NCI-H1417 treated with DMSO at 0.1 percent for 48 hours (cell line): ENCODE results near the gene C10orf90.

Experiments
- DNase-seq: peaks from one replicate; lab custom pipeline; 2025; lab: John Stamatoyannopoulos, UW

Gene C10orf90, protein sequence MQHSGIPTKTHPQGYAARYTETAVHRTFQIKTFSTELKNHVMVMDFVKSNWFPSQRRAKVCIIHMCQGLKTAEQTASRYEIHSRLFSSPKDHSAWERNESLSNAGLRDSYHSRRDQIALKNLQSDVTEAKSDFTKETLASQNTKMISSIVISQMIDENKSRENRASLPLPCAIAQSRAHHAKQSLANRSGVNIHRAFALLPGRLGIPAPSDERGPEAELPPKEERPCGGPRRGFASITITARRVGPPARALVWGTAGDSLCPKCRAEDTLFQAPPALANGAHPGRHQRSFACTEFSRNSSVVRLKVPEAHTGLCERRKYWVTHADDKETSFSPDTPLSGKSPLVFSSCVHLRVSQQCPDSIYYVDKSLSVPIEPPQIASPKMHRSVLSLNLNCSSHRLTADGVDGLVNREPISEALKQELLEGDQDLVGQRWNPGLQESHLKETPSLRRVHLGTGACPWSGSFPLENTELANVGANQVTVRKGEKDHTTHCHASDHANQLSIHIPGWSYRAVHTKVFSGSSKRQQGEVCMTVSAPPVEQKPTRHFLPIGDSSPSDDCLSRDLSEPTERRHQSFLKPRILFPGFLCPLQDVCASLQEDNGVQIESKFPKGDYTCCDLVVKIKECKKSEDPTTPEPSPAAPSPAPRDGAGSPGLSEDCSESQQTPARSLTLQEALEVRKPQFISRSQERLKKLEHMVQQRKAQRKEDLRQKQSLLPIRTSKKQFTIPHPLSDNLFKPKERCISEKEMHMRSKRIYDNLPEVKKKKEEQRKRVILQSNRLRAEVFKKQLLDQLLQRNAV

DNA sequence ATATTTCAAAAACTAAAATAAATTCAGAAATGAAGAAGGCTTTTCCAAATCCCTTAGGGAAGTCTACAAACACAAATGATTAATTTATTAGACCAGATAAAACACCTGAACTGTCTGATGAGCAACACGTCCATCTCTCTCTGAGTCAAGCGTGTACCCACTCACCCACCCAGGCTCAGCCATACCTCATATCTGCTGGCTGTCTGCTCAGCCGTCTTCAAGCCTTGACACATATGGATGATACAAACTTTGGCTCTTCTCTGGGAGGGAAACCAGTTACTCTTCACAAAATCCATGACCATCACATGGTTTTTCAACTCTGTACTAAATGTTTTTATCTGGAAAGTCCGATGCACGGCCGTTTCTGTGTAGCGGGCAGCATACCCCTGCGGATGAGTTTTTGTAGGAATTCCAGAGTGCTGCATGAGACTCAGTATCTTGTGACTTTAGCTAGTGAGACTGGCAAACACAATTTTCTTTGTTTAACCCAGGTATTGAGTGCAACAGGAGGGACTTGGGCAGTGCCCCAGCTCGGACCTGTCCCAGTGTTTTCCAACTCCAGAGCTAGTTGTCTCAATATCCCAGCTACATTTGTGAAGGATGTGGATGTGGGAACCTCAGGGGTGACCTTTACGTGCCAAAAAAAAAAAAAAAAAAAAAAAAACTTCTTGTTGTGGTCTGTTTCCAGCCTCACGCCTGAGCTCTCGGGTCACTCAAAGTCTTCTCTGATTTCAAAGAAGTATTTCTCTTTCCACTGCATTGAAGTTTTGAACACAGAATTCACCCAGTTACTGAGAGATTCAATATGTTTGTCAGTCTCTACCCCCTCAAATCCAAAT, at the start of gene C10orf90:
C10orf90 (minus strand) TSS at position 638 of the 839 bp plus-strand sequence; CDS start at position 425, 213 bp downstream.
- no peak for DNase-seq

DNA sequence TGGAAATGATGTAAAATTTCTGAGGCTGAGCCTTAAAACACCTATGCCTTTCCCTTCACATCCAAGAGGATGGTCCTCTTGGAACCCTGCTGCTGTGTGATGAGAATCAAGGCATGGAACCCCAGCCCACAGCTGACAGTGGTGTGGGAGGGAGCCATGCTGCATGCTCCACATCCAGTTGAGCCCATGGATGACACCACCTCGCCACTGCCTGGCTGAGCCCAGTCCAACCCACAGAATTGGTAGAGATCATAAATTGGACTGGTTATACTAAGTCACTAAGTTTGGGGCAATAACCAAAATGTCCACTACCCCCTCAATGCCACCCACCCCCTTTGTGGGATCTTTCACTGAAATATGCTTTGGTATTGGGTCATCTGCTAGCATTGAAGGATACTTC, 45.9 kb upstream of the C10orf90 start:
- no peak for DNase-seq

DNA sequence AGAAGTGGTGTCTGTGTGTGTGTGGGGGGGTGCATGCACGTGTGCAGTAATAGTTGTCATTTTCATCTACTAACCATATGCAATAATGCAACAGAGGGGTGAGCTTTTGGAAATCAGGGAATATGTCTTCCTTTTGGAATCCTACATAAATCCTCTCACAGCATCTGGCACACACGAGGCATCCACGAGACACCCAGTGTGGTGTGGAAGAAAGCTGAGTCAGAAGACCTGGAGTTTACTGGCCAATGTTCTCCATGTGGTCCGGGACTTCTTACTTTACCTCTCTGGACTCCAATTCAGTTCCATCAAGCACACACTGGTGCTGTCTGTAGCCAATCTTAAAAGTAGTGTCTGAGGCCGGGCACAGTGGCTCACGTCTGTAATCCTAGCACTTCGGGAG, 43.1 kb upstream of the C10orf90 start:
- no peak for DNase-seq

DNA sequence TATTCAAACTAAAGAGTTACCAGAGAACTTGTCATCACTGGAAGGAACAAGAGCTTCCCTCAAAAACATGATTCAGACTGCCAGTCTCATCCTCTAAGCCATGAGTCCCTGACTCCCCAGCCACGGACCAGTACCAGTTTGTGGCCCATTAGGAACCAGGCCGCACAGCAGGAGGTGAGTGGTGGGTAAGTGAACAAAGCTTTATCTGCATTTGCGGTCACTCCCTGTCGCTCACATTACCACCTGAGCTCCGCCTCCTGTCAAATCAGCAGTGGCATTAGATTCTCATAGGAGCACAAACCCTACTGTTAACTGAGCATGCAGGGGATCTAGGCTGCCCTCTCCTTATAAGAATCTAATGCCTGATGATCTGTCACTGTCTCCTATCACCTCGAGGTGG, 42.2 kb upstream of the C10orf90 start:
- DNase-seq = no peak

DNA sequence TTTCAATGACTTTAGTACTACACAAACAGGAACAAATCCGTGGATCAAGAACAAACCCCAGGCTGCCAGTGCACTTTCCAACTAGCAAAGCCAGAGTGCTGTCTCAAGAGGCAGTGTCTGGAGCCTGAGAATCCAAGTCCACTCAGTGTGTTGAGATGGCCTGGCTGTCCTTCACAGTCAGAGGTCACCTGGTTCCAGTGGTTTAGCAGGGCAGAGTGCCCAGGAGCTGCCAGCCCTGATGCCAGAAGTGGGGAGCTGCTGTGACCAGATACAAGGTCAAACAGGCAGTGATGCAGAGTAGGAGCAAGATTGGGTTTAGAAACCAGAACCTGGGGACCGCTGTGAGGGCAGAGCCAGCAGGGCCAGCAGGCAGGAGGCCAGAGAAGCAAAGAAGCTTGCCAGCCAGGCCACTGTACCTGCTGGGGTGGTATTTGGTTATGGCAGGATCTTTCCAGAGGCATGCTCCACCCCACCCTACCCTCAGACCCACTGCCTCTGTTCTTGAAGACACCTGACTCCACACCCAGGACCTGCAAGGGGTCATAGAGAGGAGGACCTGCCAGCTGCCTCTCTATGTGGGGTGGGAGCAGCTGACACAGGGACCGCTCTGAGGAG, 35.6 kb upstream of the C10orf90 start:
- DNase-seq = no peak

DNA sequence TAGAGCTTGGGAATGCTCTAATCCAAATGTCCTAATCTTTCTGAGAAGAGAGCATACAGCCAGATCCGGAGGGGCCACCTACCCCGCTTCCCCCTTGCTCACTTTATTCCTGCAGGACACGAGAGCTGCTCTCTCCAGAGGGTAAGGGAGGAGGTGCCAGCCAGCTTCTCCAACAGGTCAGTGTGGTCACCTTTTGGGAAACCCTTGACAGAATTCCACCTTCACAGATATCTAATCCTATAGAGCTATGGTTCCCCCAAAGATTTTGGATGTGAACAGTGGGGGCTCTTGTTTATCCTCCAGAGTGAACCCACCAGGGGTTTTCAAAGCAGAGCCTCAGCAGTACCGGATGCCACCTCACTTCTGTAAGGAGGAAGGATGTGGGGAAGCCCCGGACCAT, 34.6 kb upstream of the C10orf90 start:
- no peak for DNase-seq

DNA sequence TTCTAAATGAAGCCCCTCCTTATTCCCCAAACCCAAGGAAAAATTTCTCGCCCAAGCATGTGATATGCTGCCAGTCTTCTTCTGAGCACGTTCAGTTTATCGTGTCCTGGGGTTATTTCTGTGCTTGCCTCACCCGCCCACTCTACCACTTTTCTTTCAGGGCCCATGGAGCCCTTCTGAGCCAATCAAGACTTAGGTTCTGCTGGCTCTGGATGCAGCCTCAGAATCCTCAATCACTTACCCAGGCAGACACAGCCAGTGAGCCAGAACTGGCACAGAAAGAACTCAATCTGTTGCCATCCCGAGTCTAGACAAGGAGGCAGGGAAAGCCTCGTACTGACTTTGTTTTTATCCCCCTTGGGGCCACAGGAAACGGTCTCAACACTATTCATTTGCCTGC, 34.2 kb upstream of the C10orf90 start:
- no peak for DNase-seq

DNA sequence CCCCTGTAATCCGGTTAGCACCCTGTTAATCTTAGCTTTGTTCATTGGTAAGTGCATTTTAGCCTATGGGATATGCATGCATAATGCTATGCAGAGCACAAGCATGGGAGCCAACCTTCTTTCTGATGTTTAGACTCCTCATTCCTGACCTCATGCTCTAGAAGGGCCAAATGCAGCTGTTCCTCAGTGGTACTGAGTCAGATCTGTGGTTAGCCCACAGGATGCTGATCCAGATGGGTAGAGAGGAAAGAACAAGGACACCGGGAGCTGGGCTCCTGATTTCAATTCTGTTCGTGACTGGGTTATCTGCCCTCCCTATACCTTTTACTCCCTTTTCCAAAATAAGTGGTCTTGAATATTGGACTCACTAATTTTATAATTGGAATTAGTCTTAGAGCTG, 31.7 kb upstream of the C10orf90 start:
- DNase-seq = no peak

DNA sequence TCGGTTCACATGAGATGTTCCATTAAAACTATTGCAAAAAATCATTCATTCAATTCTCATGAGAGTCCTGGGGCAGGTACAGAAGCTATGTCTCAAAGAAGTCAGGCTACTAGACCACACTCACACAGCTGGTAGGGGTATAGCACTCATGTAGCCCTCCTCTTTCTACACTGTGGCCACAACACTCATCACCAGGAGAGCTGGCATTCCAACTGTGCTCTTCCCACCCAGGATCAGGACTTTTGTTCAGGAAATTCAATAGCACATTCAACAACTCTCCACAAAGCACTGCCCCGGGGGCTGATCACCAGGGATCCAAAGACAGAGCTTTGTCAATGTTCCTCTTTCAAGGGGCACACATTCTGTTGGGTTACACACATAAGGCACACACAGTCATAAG, 31.0 kb upstream of the C10orf90 start:
- no peak for DNase-seq

DNA sequence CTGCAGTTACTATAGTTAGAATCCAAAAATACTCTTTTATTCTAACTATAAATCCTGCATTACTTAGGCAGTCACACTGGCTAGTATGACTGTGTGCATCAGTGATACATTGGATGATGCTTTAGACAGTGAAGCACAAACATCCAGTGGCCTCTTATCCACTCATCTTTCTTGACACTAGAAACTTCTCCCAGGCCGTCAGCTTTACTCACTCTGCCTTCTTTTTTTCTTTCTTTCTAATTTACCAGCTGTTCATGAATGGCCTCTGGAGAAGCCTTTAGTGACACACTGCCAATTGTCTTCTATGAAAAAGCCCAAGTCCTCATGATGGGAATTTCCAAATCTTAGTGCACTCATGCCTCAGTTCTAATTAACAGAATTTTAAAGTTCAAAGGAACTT, 26.2 kb upstream of the C10orf90 start:
- no peak for DNase-seq

DNA sequence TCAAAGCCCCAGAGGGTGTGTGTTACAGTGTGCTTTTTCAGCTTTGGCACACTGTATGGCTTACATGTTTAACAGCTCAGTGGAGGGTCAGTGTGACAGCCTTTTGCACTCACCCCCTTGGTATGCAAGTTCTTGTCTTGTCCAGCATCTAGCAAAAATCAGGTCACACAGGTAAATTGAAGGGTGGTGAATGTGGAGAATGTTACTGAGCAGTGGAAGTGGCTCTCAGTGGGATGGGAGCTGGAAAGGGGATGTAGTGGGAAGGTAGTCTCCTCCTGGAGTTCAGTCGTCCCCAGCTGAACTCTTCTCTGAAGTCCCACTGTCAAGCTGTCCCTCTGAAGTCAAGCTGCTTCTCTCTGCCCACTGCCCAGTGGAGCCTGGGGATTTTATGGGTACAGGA, 21.0 kb upstream of the C10orf90 start:
- no peak for DNase-seq

DNA sequence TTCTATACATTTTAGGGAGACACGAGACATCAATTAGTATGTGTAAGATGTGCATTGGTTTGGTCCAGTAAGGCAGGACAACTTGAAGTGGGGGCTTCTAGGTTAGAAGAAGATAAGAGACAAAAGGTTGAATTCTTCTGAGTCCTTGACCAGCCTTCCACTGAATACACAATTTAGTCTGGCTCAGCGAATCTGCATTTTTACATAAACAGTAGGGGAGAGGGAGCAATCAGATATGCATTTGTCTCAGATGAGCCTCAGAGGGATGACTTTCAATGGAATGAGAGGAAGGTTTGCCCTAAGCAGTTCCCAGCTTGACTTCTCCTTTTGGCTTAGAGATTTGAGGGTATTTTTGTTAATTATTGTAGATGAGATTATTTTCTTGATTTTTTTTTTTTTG, 20.0 kb upstream of the C10orf90 start:
- no peak for DNase-seq

DNA sequence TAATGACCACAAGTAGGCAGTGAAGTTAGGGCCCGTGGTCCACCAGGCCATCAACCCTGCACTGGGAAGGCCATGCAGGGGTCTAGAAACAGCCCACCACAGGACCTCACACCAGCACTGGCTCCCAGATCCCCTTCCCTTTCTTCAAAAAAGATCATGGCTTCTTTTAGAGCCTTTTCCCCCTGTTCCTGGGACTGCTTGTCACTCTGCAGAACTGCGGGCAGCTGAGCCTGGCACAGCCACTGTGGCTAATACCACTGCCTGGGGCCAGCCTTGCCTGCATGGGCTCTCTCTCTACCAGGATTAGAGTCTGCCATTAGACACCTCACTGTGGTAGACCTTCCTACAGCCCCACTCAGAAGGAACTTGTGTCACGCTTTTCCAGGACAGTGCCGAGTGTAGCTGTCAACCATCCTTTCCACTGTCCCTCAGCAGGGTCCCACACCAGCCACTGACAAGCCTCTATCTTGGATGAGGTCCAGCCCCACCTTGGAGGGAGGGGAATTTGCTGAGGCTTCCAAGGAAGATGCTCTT, 19.0 kb upstream of the C10orf90 start:
- no peak for DNase-seq

DNA sequence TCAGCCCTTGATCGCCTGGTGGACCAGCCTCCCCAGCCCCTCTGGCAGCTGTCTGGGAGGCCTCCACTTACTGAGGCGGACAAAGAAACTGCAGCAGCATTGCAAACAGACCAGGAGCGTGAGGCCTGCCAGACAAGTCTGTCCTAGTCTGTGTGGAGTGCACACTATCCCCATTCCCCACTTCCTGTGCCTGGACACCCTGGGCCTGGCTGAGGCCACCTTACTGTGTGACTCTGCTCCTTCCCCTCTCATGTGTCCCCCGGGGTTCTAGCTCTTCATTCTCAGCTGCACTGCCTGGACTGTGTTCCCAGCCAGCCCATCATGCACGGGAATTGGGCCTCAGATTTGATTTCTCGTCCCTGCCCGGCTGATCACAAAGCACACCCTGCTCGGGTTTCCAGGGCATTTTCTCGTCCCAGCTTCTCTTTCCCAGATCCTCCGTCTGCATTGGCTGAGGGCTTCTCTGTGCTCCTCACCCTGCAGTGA, 16.7 kb upstream of the C10orf90 start:
- DNase-seq = no peak

DNA sequence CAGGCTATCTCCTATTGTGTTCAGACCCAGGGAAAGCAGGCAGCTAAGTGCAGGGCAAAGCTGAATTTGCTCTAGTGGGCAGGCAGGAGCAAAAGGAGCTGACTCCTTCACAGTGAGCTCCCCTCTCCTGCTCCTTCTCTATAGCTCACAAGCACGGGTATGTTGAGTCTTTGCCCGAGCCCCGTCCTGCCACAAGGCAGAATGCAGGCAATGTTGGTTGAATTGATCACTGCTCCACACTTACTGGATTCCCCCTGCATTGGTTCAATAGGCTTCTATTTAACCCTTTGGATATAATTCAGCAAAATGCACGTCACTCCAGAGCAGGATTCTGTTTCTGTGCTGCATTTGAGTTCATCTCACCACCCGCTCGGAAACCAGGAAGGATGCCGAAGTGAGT, 16.2 kb upstream of the C10orf90 start:
- no peak for DNase-seq

DNA sequence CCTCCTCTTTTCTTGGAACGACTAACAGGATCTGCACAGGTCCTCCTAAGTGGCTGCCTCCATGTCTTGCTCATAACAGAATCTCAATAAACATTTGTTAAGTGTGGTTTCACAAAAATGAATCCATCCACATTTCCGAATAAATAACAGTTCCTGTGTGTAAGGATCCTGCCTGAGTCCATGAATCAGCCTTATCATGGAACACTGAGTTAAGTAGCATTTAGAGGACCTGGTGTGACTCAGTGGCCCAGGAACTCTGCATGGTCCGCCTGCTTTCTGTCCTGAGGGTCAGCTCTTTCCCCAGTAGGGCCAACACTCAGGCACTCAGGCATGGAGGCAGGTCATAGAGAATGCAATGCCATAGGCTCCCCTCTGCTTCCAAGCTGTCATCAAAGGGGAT, 15.8 kb upstream of the C10orf90 start:
- no peak for DNase-seq

DNA sequence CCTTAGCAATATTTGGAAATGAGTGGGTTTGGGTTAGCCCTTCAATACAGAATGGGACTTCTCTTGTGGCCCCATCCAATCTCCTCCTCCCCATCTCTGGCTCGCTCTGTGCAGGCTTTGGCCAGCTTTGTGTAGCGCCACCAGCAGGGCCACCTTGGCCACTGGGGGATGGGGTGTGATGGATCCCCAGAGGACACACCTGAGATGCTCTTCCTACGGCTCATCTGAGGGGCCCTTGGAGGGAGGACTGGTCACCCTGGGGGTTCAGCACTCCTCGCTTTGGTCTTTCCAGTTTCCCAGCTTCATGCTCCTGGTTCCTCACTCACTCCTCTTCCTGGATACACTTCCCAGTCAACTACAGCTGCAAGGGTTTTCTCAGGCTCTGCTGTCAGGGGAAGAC, 15.3 kb upstream of the C10orf90 start:
- no peak for DNase-seq

DNA sequence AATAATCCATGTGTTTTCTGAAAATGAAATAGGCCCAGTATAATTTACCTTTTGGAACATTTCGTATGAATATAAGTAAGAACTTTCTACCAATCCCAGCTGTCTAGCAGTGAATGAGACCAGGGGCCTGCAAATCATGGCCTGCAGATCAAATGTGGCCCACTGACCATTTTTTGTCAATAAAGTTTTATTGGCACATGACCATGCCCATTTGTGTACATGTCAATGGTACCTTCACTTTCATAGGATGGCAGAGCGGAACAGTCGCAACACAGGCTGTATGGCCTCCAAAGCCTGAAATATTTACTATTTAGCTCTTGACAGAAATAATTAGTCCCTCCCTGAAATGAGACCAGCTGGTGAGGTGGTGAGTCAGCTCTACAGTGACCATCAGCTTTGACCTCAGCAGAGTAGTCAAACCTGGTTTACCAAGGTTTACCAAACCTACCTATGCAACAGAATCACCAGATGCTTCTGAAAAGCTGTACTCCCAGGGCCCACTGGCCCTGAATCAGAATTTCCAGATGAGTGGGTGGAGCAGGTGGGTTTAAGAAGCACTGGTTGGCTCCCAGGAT, 13.8 kb upstream of the C10orf90 start:
- DNase-seq = no peak

DNA sequence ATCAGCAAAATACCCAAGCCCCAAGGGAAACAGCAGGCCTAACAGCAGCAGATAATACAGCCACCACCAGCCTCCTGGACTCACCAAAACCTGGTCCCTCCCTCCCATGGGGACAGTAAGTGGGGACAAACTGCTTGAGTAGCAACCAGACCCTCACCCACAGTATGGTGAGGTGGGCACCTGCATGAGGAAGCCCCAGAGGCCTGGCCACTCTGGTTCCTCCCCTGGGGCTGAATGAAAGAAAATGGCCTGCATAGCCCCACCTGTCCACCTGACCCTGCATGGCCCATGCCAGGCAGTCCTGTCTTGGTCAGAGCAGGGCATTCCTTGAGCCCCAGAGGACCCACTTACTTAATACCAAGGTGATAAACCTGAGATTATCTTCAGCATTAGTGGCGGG, 13.0 kb upstream of the C10orf90 start:
- DNase-seq = no peak

DNA sequence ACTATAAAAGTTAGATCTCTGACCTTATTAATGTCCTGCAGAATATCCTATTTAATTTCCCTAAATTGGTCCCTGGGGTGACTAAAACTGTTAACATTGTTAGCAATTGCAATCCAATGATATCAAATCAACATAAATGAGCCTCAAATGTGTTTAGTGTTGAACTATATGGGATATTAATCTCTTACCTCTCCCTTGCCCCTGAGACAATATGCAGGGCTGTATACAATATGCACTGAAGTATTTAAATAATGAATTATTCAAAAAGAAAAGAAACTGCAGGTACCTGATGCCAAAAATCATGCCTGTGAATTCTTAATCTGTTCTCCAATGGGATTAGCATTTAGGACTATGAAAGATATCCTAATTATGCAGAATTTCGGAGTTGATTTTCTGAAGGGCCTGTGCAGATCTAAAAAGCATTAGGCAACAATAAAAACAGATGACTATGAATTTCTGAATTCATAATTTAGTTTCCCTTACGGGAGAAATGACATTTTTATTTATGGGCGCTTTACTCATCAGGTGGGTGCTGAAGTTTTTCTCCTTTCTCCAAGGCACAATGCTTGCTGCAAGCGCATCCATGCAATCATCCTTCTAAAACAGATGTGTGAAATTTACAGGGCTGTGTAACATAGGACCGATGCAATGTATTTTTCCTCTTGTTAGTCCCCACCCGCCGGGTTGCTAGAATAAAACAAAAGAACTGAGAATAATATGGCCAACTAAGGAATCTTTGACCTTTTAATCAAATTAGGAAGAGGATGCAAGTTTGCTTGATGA, 5.4 kb upstream of the C10orf90 start:
- no peak for DNase-seq
